ENCODE results near the gene CD22. TPM values are rescaled to one million over a fixed set of nuclear protein-coding genes. Genes with fewer than 3 reads are reported as not detected.

The CD22 gene
- total RNA-seq, 1 experiment from 2014 or later = 0.04 TPM

DNA sequence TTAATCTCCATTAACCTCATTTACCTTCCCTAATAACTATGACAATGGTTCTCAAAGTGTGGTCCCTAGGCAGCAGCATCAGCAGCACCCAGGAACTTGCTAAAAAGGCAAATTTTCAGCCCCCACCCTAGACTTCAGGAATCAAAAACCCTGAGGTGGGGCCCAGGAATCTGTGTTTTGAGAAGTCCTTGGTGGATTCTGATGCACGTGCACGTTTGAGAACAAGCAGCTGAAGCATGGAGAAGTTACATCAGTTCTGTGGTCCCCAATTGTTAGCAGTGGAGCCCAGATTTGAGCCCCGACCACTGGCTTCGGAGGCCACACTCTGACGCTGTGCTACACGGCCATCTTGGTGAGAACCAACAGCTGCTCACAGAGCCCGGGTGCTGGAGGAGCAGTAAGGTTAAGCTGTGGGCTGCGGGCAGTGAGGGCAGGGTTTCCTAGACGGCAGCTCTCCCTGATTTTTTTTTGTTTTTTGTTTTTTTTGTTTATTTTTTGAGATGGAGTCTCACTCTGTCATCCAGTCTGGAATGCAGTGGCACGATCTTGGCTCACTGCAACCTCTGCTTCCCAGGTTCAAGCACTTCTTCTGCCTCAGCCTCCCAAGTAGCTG is 14.0 kb upstream of the CD22 start:
- no peaks in the 10 kb centered on the region for H3K27me3 ChIP-seq
- no peaks in the 10 kb centered on the region; the same call in 1 of the 2 replicates for H3K4me1 ChIP-seq
- no peak for DNase-seq
- H3K9me3 ChIP-seq (replicated peaks) = no peaks in the 10 kb centered on the region
- H3K36me3 ChIP-seq = no peaks in the 10 kb centered on the region
- H3K27ac ChIP-seq = no peak overlapping the region
- no peak overlapping the region for H3K4me3 ChIP-seq

GRCh38 chr19:35315883-35316282 is 13.1 kb upstream of the CD22 start:
- no peaks in the 10 kb centered on the region for H3K27me3 ChIP-seq
- DNase-seq = no peak
- H3K36me3 ChIP-seq = no peaks in the 10 kb centered on the region
- no peak overlapping the region for H3K4me3 ChIP-seq
- H3K27ac ChIP-seq = no peak overlapping the region
- no peaks in the 10 kb centered on the region; the same call in 1 of the 2 replicates for H3K4me1 ChIP-seq
- no peaks in the 10 kb centered on the region for H3K9me3 ChIP-seq (replicated peaks)

DNA sequence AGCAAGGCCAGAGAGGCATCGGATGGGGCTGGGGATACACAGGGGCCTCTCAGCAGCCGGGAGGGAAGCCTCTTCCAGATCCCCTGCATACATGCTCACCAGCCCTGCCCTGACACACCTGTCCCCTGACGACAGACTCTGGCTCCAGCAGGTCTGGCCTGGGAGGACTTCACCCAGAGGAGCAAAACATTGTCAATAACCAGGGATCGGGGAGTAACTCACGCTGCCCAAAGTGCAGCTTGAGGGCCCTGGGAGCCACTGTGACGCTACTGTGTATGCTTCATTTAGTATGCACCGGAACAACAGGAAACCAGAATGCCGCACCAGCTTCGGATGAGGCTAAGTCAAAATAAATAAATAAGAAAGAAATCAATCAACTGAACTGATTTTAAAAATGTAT is 12.4 kb upstream of the CD22 start:
- Histone ChIP-seq H3K36me3 (no peaks in the 10 kb centered on the region), H3K4me1 (no peaks in the 10 kb centered on the region; the same call in 1 of the 2 replicates), H3K27ac (no peak overlapping the region), H3K27me3 (no peaks in the 10 kb centered on the region), H3K9me3 (replicated peaks) (no peaks in the 10 kb centered on the region), H3K4me3 (no peak overlapping the region)
- DNase-seq = no peak

DNA sequence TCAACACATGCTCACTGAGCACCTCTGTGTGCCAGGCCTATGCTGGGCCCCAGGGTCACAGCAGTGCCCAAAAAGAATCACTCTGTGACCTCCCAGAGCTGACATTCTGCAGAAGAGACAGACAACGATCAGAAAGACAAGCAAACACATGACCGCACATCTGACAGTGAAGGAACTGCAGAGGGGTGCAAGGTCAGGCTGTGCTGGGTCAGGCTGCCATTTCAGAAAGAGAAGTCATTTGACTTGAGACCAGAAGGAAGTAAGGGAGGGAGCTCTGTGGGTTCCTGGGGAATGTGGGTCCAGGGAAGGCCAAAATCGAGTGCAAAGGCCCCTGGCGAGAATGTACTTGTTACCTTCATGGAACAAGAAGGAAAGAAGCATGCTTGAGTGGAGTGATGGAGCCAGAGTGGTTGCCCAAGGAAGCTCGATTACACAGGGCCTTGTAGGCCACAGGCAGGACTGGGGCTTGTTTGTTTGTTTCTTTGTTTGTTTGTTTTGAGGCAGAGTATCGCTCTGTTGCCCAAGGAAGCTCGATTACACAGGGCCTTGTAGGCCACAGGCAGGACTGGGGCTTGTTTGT is 11.4 kb upstream of the CD22 start:
- Histone ChIP-seq H3K27me3 (no peaks in the 10 kb centered on the region), H3K9me3 (replicated peaks) (no peaks in the 10 kb centered on the region), H3K4me1 (no peaks in the 10 kb centered on the region; the same call in 1 of the 2 replicates), H3K36me3 (no peaks in the 10 kb centered on the region), H3K27ac (no peak overlapping the region), H3K4me3 (no peak overlapping the region)
- DNase-seq = no peak

- H3K27me3 ChIP-seq = no peaks in the 10 kb centered on the region
- DNase-seq = no peak
- H3K36me3 ChIP-seq = no peaks in the 10 kb centered on the region
- H3K9me3 ChIP-seq (replicated peaks) = no peaks in the 10 kb centered on the region
- H3K27ac ChIP-seq = no peak overlapping the region
- H3K4me3 ChIP-seq = no peak overlapping the region
- no peaks in the 10 kb centered on the region; the same call in 1 of the 2 replicates for H3K4me1 ChIP-seq
Observed at GRCh38 chr19:35318679-35319448, 10.1 kb upstream of the CD22 start.

- DNase-seq = no peak
- H3K4me1 ChIP-seq = no peaks in the 10 kb centered on the region; the same call in 1 of the 2 replicates
- H3K27ac ChIP-seq = no peak overlapping the region
- H3K27me3 ChIP-seq = no peaks in the 10 kb centered on the region
- no peaks in the 10 kb centered on the region for H3K36me3 ChIP-seq
- H3K9me3 ChIP-seq (replicated peaks) = no peaks in the 10 kb centered on the region
- H3K4me3 ChIP-seq = no peak overlapping the region
Observed at GRCh38 chr19:35320065-35320713, 8.8 kb upstream of the CD22 start.

DNA sequence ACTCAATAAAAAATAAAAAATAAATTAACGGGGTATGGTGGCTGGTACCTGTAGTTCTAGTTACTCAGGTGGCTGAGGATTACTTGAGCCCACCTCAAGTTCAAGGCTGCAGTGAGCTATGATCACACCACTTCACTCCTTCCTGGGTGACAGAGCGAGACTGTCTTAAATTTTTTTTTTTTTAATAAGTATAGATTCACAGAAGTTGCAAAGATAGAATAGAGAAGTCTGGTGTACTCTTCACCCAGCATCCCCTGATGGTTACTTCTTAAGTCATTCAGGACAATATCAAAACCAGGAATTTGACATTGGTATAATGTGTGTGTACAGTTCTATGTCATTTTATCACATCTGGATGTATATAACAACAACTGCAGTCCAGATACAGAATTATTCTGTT is 7.7 kb upstream of the CD22 start:
- no peak overlapping the region for H3K4me3 ChIP-seq
- no peaks in the 10 kb centered on the region for H3K36me3 ChIP-seq
- no peak for DNase-seq
- H3K27ac ChIP-seq = no peak overlapping the region
- H3K27me3 ChIP-seq = peaks cover 4% of the 10 kb centered on the region; the same call in 1 of the 2 replicates
- no peaks in the 10 kb centered on the region; the same call in 1 of the 2 replicates for H3K4me1 ChIP-seq
- no peaks in the 10 kb centered on the region for H3K9me3 ChIP-seq (replicated peaks)

DNA sequence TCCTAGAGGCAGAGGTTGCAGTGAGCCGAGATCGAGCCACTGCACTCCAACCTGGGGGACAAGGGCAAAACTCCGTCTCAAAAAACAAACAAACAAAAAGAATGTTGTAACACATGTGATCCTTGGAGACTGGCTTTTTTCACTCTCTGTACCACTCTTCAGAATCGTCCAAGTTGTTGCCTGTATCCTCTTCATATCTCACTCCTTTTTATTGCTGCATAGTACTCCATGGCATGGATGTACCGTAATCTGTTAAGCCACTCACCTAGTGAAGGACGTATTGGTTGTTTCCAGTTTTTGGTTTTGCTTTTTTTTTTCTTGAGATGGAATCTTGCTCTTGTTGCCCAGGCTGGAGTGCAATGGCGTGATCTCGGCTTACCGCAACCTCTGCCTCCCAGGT is 7.0 kb upstream of the CD22 start:
- no peaks in the 10 kb centered on the region for H3K36me3 ChIP-seq
- no peak overlapping the region for H3K27ac ChIP-seq
- no peaks in the 10 kb centered on the region; the same call in 1 of the 2 replicates for H3K4me1 ChIP-seq
- DNase-seq = no peak
- H3K27me3 ChIP-seq = peaks cover 4% of the 10 kb centered on the region; the same call in 1 of the 2 replicates
- no peak overlapping the region for H3K4me3 ChIP-seq
- H3K9me3 ChIP-seq (replicated peaks) = no peaks in the 10 kb centered on the region

DNA sequence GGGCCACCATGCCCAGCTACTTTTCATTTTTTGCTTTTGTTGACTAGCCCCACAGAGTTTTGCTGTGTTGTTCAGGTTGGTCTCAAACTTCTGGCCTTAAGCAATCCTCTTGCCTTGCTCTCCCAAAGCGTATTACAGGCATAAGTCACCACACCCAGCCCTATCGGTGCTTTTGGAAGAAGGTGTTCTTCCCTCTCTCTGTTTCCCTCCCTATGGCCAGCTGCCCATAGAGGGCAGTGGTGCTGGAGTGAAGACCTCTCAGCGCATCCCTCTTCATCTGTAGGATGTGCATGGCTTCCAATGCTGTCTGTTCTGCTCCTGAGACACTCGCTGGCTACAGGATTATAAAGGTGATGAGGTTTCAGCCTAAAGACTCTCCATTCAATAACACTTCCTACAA is 1.3 kb upstream of the CD22 start:
- Histone ChIP-seq H3K27ac (no peak overlapping the region), H3K36me3 (no peaks in the 10 kb centered on the region), H3K4me3 (no peak overlapping the region), H3K27me3 (peaks cover 4% of the 10 kb centered on the region; the same call in 1 of the 2 replicates), H3K4me1 (no peaks in the 10 kb centered on the region), H3K9me3 (replicated peaks) (no peaks in the 10 kb centered on the region)
- no peak for DNase-seq

DNA sequence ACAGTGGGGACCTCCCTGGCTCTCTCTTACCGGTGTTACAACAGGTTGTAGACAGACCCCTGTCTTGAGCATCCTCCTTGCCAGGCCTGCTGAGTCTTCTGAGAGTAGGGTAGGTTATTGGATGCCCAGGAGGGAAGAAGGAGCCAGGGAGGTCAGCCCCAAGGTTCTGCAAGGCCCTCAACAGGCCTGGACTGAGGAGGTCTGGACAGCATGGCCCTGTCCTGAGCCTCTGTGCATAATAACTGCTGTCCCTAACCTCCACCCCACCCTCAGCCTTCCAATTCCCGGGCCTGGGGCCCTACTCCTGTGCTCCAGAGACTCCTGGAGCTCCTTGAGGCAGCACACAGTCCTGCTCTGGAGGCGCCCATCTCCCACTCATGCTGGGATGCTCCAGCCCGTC is 336 bp downstream of the CD22 start:
- Histone ChIP-seq H3K27ac (no peak overlapping the region), H3K36me3 (no peaks in the 10 kb centered on the region), H3K4me3 (no peak overlapping the region), H3K4me1 (no peaks in the 10 kb centered on the region), H3K27me3 (peaks cover 4% of the 10 kb centered on the region; the same call in 1 of the 2 replicates), H3K9me3 (replicated peaks) (no peaks in the 10 kb centered on the region)
- no peak for DNase-seq

GRCh38 chr19:35330475-35330874 is 1.5 kb downstream of the CD22 start:
- Histone ChIP-seq H3K27me3 (peaks cover 4% of the 10 kb centered on the region; the same call in 1 of the 2 replicates), H3K4me3 (no peak overlapping the region), H3K9me3 (replicated peaks) (no peaks in the 10 kb centered on the region), H3K27ac (no peak overlapping the region), H3K4me1 (no peaks in the 10 kb centered on the region), H3K36me3 (no peaks in the 10 kb centered on the region)
- DNase-seq = no peak

- no peak for DNase-seq
- Histone ChIP-seq H3K4me3 (no peak overlapping the region), H3K9me3 (replicated peaks) (no peaks in the 10 kb centered on the region), H3K27ac (no peak overlapping the region), H3K4me1 (no peaks in the 10 kb centered on the region), H3K36me3 (no peaks in the 10 kb centered on the region), H3K27me3 (no peaks in the 10 kb centered on the region)
Observed at GRCh38 chr19:35331551-35332214, 2.7 kb downstream of the CD22 start.

DNA sequence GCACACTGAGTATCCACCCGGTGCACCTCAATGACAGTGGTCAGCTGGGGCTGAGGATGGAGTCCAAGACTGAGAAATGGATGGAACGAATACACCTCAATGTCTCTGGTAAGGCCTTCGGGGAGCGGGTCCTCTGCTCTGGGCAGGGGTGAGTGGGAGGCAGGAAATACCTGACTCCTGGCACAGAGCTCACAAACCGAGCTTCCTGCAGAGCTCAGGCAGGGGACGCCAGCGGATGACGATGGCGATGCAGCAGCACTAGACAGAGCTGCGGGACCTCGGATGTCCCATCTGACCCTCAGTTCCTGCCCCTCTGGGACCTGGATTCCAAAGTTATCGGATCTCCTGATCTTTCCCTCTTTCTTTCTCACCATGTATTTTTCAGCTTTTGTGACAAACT is 3.8 kb downstream of the CD22 start:
- DNase-seq = no peak
- no peaks in the 10 kb centered on the region for H3K27me3 ChIP-seq
- H3K27ac ChIP-seq = no peak overlapping the region
- H3K4me3 ChIP-seq = no peak overlapping the region
- H3K36me3 ChIP-seq = no peaks in the 10 kb centered on the region
- H3K4me1 ChIP-seq = no peaks in the 10 kb centered on the region
- no peaks in the 10 kb centered on the region for H3K9me3 ChIP-seq (replicated peaks)

- Histone ChIP-seq H3K4me1 (no peaks in the 10 kb centered on the region), H3K27me3 (no peaks in the 10 kb centered on the region), H3K27ac (no peak overlapping the region), H3K4me3 (no peak overlapping the region), H3K9me3 (replicated peaks) (no peaks in the 10 kb centered on the region), H3K36me3 (no peaks in the 10 kb centered on the region)
- DNase-seq = no peak
Observed at GRCh38 chr19:35334144-35334753, 5.3 kb downstream of the CD22 start.
